ENCODE results near the gene RABEP1.

Gene RABEP1

DNA sequence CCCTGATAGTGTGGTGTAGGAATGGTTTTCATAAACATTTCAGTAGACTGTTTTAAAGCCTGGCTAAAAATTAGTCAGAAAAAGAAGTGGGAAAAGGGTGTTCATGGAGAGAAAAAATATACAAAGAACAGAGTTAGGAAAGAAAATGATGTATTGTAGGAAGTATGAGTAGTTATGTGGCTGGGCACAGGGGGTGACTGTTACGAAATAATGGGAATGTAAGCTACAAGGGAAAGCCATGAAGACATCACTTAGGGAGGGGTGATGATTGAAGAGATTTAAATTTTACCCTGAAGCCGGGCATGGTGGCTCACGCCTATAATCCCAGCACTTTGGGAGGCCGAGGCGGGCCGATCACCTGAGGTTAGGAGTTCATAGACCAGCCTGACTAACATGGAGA lies 82.1 kb downstream of the RABEP1 start:
- no peak for DNase-seq (ENCODE audit: insufficient read length, low spot score)
- TF ChIP-seq, protein P1, sequence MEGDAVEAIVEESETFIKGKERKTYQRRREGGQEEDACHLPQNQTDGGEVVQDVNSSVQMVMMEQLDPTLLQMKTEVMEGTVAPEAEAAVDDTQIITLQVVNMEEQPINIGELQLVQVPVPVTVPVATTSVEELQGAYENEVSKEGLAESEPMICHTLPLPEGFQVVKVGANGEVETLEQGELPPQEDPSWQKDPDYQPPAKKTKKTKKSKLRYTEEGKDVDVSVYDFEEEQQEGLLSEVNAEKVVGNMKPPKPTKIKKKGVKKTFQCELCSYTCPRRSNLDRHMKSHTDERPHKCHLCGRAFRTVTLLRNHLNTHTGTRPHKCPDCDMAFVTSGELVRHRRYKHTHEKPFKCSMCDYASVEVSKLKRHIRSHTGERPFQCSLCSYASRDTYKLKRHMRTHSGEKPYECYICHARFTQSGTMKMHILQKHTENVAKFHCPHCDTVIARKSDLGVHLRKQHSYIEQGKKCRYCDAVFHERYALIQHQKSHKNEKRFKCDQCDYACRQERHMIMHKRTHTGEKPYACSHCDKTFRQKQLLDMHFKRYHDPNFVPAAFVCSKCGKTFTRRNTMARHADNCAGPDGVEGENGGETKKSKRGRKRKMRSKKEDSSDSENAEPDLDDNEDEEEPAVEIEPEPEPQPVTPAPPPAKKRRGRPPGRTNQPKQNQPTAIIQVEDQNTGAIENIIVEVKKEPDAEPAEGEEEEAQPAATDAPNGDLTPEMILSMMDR (IDR thresholded peaks at IDR 0.05; ENCODE audit: insufficient read depth, missing control alignments): no peak
- FAIRE-seq: no peak

DNA sequence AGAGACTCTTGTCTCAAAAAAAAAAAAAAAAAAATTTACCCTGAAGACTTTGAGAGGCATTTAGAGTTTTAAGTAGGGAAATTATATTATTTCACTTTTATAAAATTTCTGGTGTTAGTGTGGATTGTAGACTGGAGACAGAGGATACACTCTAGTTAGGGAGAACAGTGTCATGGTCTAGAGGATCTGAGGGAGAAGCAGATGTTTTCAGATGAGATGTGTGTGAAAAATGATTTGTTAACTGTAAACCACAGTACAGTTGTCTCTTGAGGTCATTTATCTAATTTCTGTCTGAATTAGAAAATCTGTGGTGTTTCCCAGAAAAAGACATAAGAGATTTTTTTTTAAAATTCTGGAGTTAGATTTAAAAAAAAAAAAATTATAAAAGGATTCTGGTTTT lies 82.6 kb downstream of the RABEP1 start:
- no peak for FAIRE-seq
- TF ChIP-seq, protein P1 (IDR thresholded peaks at IDR 0.05; ENCODE audit: insufficient read depth, missing control alignments): no peak
- DNase-seq (ENCODE audit: insufficient read length, low spot score): no peak

DNA sequence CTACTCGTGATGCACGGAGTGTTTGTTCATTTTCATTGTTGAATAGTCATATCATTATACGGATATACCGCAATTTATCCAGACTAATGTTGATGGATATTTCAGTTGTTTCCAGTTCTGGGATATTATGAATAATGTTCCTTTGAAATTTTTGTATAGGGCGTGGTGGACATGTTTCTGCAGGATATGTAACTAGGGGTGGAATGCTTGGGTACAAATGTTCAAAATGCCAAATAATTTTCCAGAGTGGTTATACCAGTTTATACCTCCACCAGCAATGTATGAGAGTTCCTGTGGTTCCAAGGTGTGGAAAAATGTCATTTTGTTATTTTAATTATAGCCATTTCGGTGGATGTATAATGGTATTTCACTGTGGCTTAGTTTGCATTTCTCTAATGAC lies 83.7 kb downstream of the RABEP1 start:
- FAIRE-seq (no peak), DNase-seq (ENCODE audit: insufficient read length, low spot score) (no peak)
- TF ChIP-seq, protein P1 (IDR thresholded peaks at IDR 0.05; ENCODE audit: insufficient read depth, missing control alignments): no peak

DNA sequence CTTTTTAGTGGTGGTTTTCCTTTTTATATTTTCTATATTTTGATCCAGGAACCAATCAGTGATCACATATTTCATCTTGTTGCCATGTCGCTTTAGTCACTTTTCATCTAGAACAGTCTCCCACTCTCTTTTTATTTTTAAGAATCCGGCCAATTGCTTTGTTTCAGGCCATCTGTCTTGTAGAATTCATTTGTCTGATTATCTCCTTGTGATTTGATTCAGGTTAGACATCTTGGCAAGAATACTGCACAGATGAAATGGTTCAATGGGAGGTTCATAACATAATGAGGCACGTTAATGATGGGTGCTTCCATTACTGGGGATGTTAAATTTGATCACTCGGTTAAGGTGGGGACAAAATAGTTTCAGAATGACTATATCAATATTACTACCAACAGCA lies 88.3 kb downstream of the RABEP1 start:
- DNase-seq (ENCODE audit: insufficient read length, low spot score) (no peak), FAIRE-seq (no peak)
- TF ChIP-seq, protein P1 (IDR thresholded peaks at IDR 0.05; ENCODE audit: insufficient read depth, missing control alignments): no peak

DNA sequence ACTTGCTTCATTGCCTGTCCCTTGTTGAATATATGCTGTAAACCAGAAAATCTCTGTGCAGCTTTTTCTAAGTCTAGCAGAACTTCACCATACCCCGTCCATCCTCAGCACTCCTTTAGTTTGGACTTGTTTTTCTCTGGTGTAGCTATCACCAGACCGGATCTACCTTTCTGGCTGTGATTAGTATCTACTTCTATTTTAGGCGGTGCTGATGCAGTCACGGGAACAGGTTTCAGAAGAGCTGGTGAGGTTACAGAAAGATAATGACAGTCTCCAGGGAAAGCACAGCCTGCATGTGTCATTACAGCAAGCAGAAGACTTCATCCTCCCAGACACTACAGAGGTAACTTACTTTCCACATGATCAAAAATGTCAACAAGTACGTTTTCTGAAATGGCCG lies 91.0 kb downstream of the RABEP1 start:
- TF ChIP-seq, protein P1 (IDR thresholded peaks at IDR 0.05; ENCODE audit: insufficient read depth, missing control alignments): no peak
- FAIRE-seq (no peak), DNase-seq (ENCODE audit: insufficient read length, low spot score) (no peak)

DNA sequence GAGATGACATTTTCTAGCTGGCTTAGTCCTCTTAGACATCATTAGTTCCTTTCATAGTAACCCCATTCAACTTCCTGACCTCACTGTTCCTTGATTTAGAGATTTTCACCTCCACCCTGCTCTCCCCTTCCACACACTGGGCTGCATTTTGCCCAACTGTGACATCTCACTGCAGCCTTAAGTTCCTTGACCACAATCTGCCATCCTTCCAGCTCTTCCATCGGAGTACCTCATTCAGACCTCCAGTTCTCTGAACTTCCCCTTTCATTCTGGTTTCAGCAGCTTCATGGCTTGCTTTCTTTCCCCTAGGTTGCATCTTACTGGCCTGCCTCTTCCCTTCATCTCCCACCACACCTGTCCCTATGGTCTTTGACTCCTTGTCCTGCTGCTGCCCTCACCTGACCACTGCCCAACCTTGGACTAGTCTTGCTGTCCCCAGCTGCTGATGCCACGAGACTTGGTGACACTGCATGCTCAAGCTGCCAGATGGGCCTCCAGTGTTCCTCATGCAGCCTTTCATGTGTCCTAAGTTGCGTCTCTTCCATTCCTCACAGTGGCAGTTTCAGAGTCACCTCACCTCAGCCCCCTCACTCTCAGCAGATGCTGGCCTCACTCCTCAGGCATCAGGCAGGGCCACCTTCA lies 96.6 kb downstream of the RABEP1 start:
- TF ChIP-seq, protein P1 (IDR thresholded peaks at IDR 0.05; ENCODE audit: insufficient read depth, missing control alignments): no peak
- DNase-seq (ENCODE audit: insufficient read length, low spot score) (no peak), FAIRE-seq (no peak)

DNA sequence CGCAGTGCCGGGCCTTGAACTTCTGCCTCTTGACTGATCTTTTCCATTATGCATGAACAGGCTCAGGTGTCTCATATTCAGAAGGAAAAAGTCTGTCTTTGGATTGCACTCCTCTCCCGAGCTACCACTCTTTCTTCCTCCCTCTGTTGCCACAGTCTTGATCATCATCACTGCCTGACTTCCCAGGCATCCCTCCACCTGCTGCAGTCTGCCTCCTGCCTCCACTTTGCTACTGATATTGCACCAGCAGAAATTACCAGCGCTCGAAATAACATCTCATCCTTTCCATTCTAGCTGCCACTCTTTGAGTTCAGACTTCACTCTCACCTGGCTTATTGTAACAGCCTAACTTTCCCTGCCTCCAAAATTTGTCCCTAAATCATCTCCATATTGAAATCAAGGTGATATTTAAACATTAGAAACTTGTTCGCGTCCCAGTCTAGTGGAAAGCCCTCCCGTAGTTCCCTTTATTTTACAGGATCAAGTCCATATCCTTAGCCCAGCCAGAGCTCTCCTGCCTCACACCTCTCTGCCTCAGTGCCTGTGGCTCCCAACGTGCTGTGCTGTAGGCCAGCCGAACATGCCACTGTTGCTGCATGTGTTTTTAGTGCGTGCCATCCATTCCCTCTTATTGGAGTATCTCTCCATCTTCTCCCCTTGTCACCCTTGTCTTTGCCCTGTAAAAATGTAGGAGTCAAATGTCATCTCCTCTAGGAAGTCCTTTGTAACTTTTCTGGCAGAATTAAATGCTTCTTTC lies 97.4 kb downstream of the RABEP1 start:
- TF ChIP-seq, protein P1 (IDR thresholded peaks at IDR 0.05; ENCODE audit: insufficient read depth, missing control alignments): no peak
- DNase-seq (ENCODE audit: insufficient read length, low spot score) (no peak), FAIRE-seq (no peak)
